GM12892 (cell line): Measurements from ENCODE around the gene OPHN1.

Experiments
- POLR2A ChIP-seq: IDR thresholded peaks from 2 replicates; pipeline ENCODE4 v1.6.1; 2011; ENCODE audit warnings: low read depth, low read length, control low read depth
- POLR2AphosphoS5 ChIP-seq: IDR thresholded peaks from 2 replicates; pipeline ENCODE4 v1.6.1; 2011; ENCODE audit warnings: low read depth, low read length, control low read depth
- TAF1 ChIP-seq: IDR thresholded peaks from 2 replicates; pipeline ENCODE4 v1.6.1; 2011; ENCODE audit warnings: low read depth, mild to moderate bottlenecking, control low read depth, low read length, borderline replicate concordance

DNA sequence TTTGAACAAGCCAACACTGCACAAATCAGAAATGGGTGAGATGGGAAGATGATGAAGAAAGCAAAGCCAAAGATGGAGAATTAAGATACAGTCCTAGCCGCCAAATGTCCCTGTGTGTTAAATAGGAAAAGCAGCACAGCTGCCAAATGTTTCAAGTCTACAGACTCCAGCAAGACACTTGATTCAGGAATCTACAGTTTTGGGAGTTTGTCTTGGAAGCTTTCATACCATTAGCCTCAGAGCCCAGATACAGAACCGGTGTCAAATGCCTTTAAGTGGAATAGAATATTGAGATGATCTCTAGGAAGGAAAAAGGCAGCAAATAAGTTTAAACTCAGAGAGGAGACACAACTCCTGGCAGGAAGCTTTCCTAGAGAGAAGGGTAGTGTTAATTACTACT is 30.3 kb downstream of the OPHN1 start:
- TF ChIP-seq POLR2AphosphoS5 (no peak), POLR2A (no peak), TAF1 (no peak)
